Body of pancreas (tissue), 4 donors: ENCODE measurements around the gene TRIM56.

Source experiments
- CTCF ChIP-seq, 7 experiments: fragments of 450-650 bp in 4 of 7; fragments of 200-600 bp in 3 of 7; sonication (generic) in 3 of 7; IDR thresholded peaks; one replicate each; pipeline ENCODE4 v1.5.1; 2016 to 2019; ENCODE audit warnings: antibody characterized with exemption in 7 of 7
- POLR2A ChIP-seq, 3 donors: fragments of 450-650 bp; IDR thresholded peaks; one replicate each; pipeline ENCODE4 v1.6.1; 2016; ENCODE audit warnings: antibody characterized with exemption in 3 of 3, mild to moderate bottlenecking in 2 of 3

GRCh38 chr7:101077303-101078086, 7.8 kb upstream of the TRIM56 start:
- TF ChIP-seq POLR2A (IDR thresholded peaks at IDR 0.05) (no peak), CTCF (IDR thresholded peaks at IDR 0.05) (peak; percentile 62 to 87 (median 82))
